HepG2 (cell line): ENCODE data around the gene MTHFD1. TPM values are rescaled to one million over a fixed set of nuclear protein-coding genes. Genes with fewer than 3 reads are reported as not detected.

ENCODE experiments used
- ATAC-seq: fragments of 200-7000 bp; cut with Tn5 transposase; 3 replicates; pipeline ENCODE4 v1.9.1; 2020; ENCODE audit warnings: mild to moderate bottlenecking, moderate library complexity
- BruUV-seq: library from RNA; stranded (reverse); fragments of 400-500 nt; replicated peaks from 2 replicates; lab custom pipeline; 2021; lab: Mats Ljungman, UMichigan
- CTCF ChIA-PET: fragments of 300-600 bp; formaldehyde crosslinking; extraction: SDS; loops from one replicate; lab custom pipeline; 2021; ENCODE audit warnings: low total read pairs, inconsistent platforms, low intra/inter-chr PET ratio; lab: Yijun Ruan, JAX
- POLR2A ChIA-PET: fragments of 350-600 bp; sonication (Branson Sonifier 250); formaldehyde crosslinking; loops from one replicate; lab custom pipeline; 2020; ENCODE audit warnings: antibody characterized with exemption, inconsistent platforms; lab: Yijun Ruan, JAX
- DNase-seq: peaks from one replicate; pipeline ENCODE4 v3.0.0-alpha.2; 2015; ENCODE audit warnings: low spot score
- FAIRE-seq: peaks from 3 replicates; lab custom pipeline; 2011; peaks lifted over from hg19 to GRCh38; lab: Jason Lieb, UNC
- H2AFZ ChIP-seq: one replicate; pipeline ENCODE4 v1.6.1; 2011; ENCODE audit warnings: low read length, inconsistent platforms
- H3K27ac ChIP-seq: fragments of 300-600 bp; 3 replicates; pipeline ENCODE4 v1.8.0; 2011; ENCODE audit warnings: mixed run types, mild to moderate bottlenecking, mixed read lengths, low read length, inconsistent platforms; ENCODE audit not compliant: insufficient read depth; ENCODE audit errors: extremely low read length
- H3K27me3 ChIP-seq, 2 experiments: fragments of 200-600 bp in 1 of 2; 2 replicates in 1 of 2; 3 replicates in 1 of 2; pipeline versions ENCODE4 v1.6.0 to v1.8.0; 2011; ENCODE audit warnings: low read length in 2 of 2, mild to moderate bottlenecking in 2 of 2, moderate library complexity in 2 of 2, inconsistent platforms in 1 of 2; ENCODE audit not compliant: insufficient read depth in 2 of 2, control insufficient read depth in 1 of 2
- H3K36me3 ChIP-seq, 2 experiments: fragments of 200-600 bp in 1 of 2; replicated peaks in 1 of 2; 2 replicates in 1 of 2; 3 replicates in 1 of 2; pipeline versions ENCODE4 v1.5.1 to v1.8.0; 2011; ENCODE audit warnings: low read length in 2 of 2, inconsistent platforms in 1 of 2; ENCODE audit not compliant: insufficient read depth in 2 of 2, control insufficient read depth in 1 of 2
- H3K4me1 ChIP-seq: 2 replicates; pipeline ENCODE4 v1.5.1; 2012; ENCODE audit warnings: low read length, inconsistent platforms; ENCODE audit not compliant: insufficient read depth
- H3K4me2 ChIP-seq: 2 replicates; pipeline ENCODE4 v1.6.0; 2011; ENCODE audit warnings: low read depth, low read length, inconsistent platforms
- H3K4me3 ChIP-seq, 3 experiments: fragments of 200-600 bp in 1 of 3; sonication (generic), shearing (Covaris generic) in 1 of 3; replicated peaks in 1 of 3; 2 replicates each; pipeline ENCODE4 v1.5.1; 2011 to 2016; ENCODE audit warnings: low read length in 3 of 3, inconsistent platforms in 2 of 3, low read depth in 2 of 3, mild to moderate bottlenecking in 2 of 3, control low read depth in 1 of 3, mixed read lengths in 1 of 3; ENCODE audit not compliant: insufficient read depth in 1 of 3
- H3K79me2 ChIP-seq: one replicate; pipeline ENCODE4 v1.6.1; 2011; ENCODE audit warnings: low read length, inconsistent platforms; ENCODE audit not compliant: insufficient read depth
- H3K9ac ChIP-seq: 2 replicates; pipeline ENCODE4 v1.6.0; 2011; ENCODE audit warnings: mild to moderate bottlenecking, low read depth, low read length, inconsistent platforms; ENCODE audit not compliant: insufficient read depth
- H3K9me3 ChIP-seq: 2 replicates; pipeline ENCODE4 v1.5.1; 2012; ENCODE audit warnings: mild to moderate bottlenecking, low read length
- H4K20me1 ChIP-seq: 2 replicates; pipeline ENCODE4 v1.6.0; 2011; ENCODE audit warnings: inconsistent platforms, mild to moderate bottlenecking, low read length, moderate library complexity; ENCODE audit not compliant: insufficient read depth
- ADNP ChIP-seq: sonication (generic); formaldehyde crosslinking; IDR thresholded peaks from 2 replicates; pipeline ENCODE4 v1.4.0; 2020; ENCODE audit warnings: missing genetic modification reagents
- CBX1 ChIP-seq: IDR thresholded peaks from one replicate; pipeline ENCODE4 v1.6.1; 2016; ENCODE audit warnings: antibody characterized with exemption, low read depth
- FOSL2 ChIP-seq: sonication (generic); formaldehyde crosslinking; IDR thresholded peaks from 2 replicates; pipeline ENCODE4 v1.4.0; 2020; ENCODE audit warnings: missing genetic modification reagents
- FUBP1 ChIP-seq: sonication (generic); formaldehyde crosslinking; IDR thresholded peaks from 2 replicates; pipeline ENCODE4 v1.5.1; 2020; ENCODE audit warnings: missing genetic modification reagents, mild to moderate bottlenecking, borderline replicate concordance
- HBP1 ChIP-seq: IDR thresholded peaks from 2 replicates; pipeline ENCODE4 v1.6.1; 2016; ENCODE audit warnings: low read depth, control low read depth
- KLF6 ChIP-seq: IDR thresholded peaks from 2 replicates; pipeline ENCODE4 v1.8.0; 2016; ENCODE audit warnings: missing biosample characterization, missing genetic modification reagents
- NFATC3 ChIP-seq: sonication (generic); formaldehyde crosslinking; IDR thresholded peaks from 2 replicates; pipeline ENCODE4 v1.5.1; 2020; ENCODE audit warnings: mild to moderate bottlenecking, missing genetic modification reagents
- PHB2 ChIP-seq: fragments of 450-650 bp; IDR thresholded peaks from 2 replicates; pipeline ENCODE4 v1.6.1; 2018; ENCODE audit not compliant: partially characterized antibody
- SOX6 ChIP-seq, 2 experiments: fragments of 450-650 bp in 1 of 2; sonication (generic) in 1 of 2; formaldehyde crosslinking in 1 of 2; IDR thresholded peaks; 2 replicates each; pipeline versions ENCODE4 v1.4.0 to v1.6.1; 2017 to 2020; ENCODE audit warnings: antibody characterized with exemption in 1 of 2, mild to moderate bottlenecking in 1 of 2, missing genetic modification reagents in 1 of 2
- SP5 ChIP-seq: IDR thresholded peaks from 2 replicates; pipeline ENCODE4 v1.6.1; 2016; ENCODE audit warnings: low read depth, borderline replicate concordance
- TBX2 ChIP-seq: sonication (generic); formaldehyde crosslinking; IDR thresholded peaks from 2 replicates; pipeline ENCODE4 v1.5.0; 2020; ENCODE audit warnings: missing genetic modification reagents, mild to moderate bottlenecking, borderline replicate concordance
- ZBTB33 ChIP-seq: sonication (generic); formaldehyde crosslinking; IDR thresholded peaks from 2 replicates; pipeline ENCODE4 v1.4.0; 2020; ENCODE audit warnings: missing genetic modification reagents
- ZBTB37 ChIP-seq: sonication (generic); formaldehyde crosslinking; IDR thresholded peaks from 2 replicates; pipeline ENCODE4 v1.4.0; 2020; ENCODE audit warnings: mild to moderate bottlenecking, missing genetic modification reagents
- ZNF446 ChIP-seq: sonication (generic); formaldehyde crosslinking; IDR thresholded peaks from 2 replicates; pipeline ENCODE4 v1.5.0; 2020; ENCODE audit warnings: mild to moderate bottlenecking, missing genetic modification reagents
- ZNF546 ChIP-seq: sonication (generic); formaldehyde crosslinking; conservative IDR thresholded peaks from 2 replicates; pipeline ENCODE4 v1.8.1; 2023; ENCODE audit warnings: mild to moderate bottlenecking, missing genetic modification reagents
- ZNF597 ChIP-seq: sonication (generic); formaldehyde crosslinking; IDR thresholded peaks from 2 replicates; pipeline ENCODE4 v1.5.0; 2020; ENCODE audit warnings: missing genetic modification reagents
- ZNF703 ChIP-seq: sonication (generic); formaldehyde crosslinking; IDR thresholded peaks from 2 replicates; pipeline ENCODE4 v1.5.1; 2020; ENCODE audit warnings: missing genetic modification reagents, mild to moderate bottlenecking, moderate library complexity, borderline replicate concordance
- ZNF724P ChIP-seq: sonication (generic); formaldehyde crosslinking; IDR thresholded peaks from 2 replicates; pipeline ENCODE4 v1.8.0; 2022; ENCODE audit warnings: missing genetic modification reagents, borderline replicate concordance
- WGBS: methylation state at CpG from one replicate; pipeline ENCODE4 v1.1.6; 2017; ENCODE audit warnings: low lambda C conversion rate; 5-methylcytosine and 5-hydroxymethylcytosine counted together
- in situ Hi-C: cut with HindIII; loops from 2 replicates; pipeline ENCODE4 v1.10.0; 2017; ENCODE audit warnings: low pct_unique_long_range_greater_than_20kb; ENCODE audit not compliant: extremely low pct_ligation_motif_present
- intact Hi-C: fragments of 100-400 bp; cut with micrococcal nuclease; formaldehyde crosslinking; loops from one replicate; pipeline ENCODE4 v1.10.0; 2022; ENCODE audit not compliant: unreplicated experiment
- polyA plus RNA-seq, 8 experiments: library from polyadenylated mRNA; depleted of rRNA in 3 of 8; stranded (reverse) in 7 of 8; unstranded in 1 of 8; fragments of >200 nt; fragmentation: Illumina TruSeq in 4 of 8; extraction: Trizol in 4 of 8; gene quantifications; 2 replicates each; pipeline versions ENCODE4 v1.2.1 to v1.2.3, GENCODE V29; 2011 to 2016; ENCODE audit warnings: low read depth in 4 of 8, missing spikeins in 1 of 8, mixed read lengths in 1 of 8; ENCODE audit not compliant: insufficient read depth in 1 of 8
- total RNA-seq, 5 experiments: library from RNA; depleted of rRNA; stranded (reverse); fragments of >200 nt; fragmentation: Illumina TruSeq; extraction: Trizol; gene quantifications; 2 replicates each; pipeline ENCODE4 v1.2.3, GENCODE V29; 2016; ENCODE audit warnings: low read depth in 1 of 5

MTHFD1 gene
- total and polyA plus RNA-seq, 2 of the 13 experiments (the other 11 are each of a cell fraction or from before 2014, with no cell fraction given): 31.0 to 106 TPM

- Histone ChIP-seq H3K9ac (no peak overlapping the region), H3K27ac (no peak overlapping the region), H3K4me2 (no peak overlapping the region), H3K4me3 (no peak overlapping the region), H3K4me1 (no peaks in the 10 kb centered on the region), H3K9me3 (no peaks in the 10 kb centered on the region), H3K36me3 (peaks cover 20 to 64% of the 10 kb centered on the region in 2 experiments), H3K79me2 (no peaks in the 10 kb centered on the region), H2AFZ (no peak overlapping the region), H3K27me3 (no peaks in the 10 kb centered on the region), H4K20me1 (no peaks in the 10 kb centered on the region)
- ATAC-seq (no peak), FAIRE-seq (no peak), DNase-seq (no peak)
- in situ Hi-C loops (no loop called here), intact Hi-C loops (no loop called here)
- POLR2A ChIA-PET: no interaction called here
- BruUV-seq: no TSS peak
- CTCF ChIA-PET: no interaction called here
- 93% methylated on average over 2 of the region's 2 CpGs for WGBS
- TF ChIP-seq TBX2 (CRISPR knock-in tag) (no peak), SP5 (no peak), PHB2 (no peak), ZBTB33 (no peak), SOX6 (IDR thresholded peaks at IDR 0.05) (no peak), SOX6 (CRISPR knock-in tag; IDR thresholded peaks at IDR 0.05) (no peak), KLF6 (CRISPR knock-in tag) (no peak), ZNF724P (no peak), ADNP (CRISPR knock-in tag) (no peak), ZNF546 (CRISPR knock-in tag) (no peak), FOSL2 (CRISPR knock-in tag) (no peak), FUBP1 (CRISPR knock-in tag) (no peak), CBX1 (no peak), ZNF703 (CRISPR knock-in tag) (no peak), HBP1 (CRISPR knock-in tag) (no peak), NFATC3 (CRISPR knock-in tag) (no peak), ZBTB37 (CRISPR knock-in tag) (no peak), ZNF597 (CRISPR knock-in tag) (no peak), ZNF446 (CRISPR knock-in tag) (no peak)
These were observed 62.1 kb downstream of the MTHFD1 start for GRCh38 chr14:64450255-64450654.
